ENCODE data around the gene NUP153.

DNA sequence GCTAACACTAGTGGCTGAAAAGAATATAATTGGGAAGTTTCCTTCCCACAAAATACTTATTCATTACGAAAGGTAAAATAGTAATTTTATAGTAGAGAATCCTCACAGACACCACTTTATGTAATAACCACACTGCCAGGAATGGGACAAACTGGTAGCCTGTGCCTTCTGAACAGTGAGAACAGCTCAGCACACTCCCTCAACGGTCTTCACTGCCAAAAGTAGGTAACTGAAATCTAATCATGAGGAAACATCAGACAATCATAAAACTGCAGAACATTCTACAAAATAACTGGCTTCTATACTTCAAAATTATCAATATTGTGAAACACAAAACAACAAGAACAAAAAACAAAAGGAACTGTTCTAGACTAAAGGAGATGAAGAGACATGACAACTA lies 44.1 kb downstream of the NUP153 start:
- TF ChIP-seq POLR2A (IDR thresholded peaks at IDR 0.05; ENCODE audit: extremely low read depth, insufficient read length) = no peak
- TF ChIP-seq CTCF (IDR thresholded peaks at IDR 0.05; ENCODE audit: low read depth, low read length) = no peak
- no peak for TF ChIP-seq MYC (IDR thresholded peaks at IDR 0.05; ENCODE audit: low read depth, low read length)
- no peak for TF ChIP-seq MAX (IDR thresholded peaks at IDR 0.05; ENCODE audit: low read depth, low read length)

Measured in NB4 (cell line).